ENCODE measurements around the gene PKD1L1. TPM values are rescaled to one million over a fixed set of nuclear protein-coding genes. Genes with fewer than 3 reads are reported as not detected.
"Not testable (repeated sequence)": the region's sequence is repeated elsewhere in the genome, so short reads cannot be mapped to it uniquely, and the experiment has no call there.

The PKD1L1 gene
- total RNA-seq, 4 donors from 2014 or later = 0.06 to 0.19 (median 0.13) TPM; not detected in 1

DNA sequence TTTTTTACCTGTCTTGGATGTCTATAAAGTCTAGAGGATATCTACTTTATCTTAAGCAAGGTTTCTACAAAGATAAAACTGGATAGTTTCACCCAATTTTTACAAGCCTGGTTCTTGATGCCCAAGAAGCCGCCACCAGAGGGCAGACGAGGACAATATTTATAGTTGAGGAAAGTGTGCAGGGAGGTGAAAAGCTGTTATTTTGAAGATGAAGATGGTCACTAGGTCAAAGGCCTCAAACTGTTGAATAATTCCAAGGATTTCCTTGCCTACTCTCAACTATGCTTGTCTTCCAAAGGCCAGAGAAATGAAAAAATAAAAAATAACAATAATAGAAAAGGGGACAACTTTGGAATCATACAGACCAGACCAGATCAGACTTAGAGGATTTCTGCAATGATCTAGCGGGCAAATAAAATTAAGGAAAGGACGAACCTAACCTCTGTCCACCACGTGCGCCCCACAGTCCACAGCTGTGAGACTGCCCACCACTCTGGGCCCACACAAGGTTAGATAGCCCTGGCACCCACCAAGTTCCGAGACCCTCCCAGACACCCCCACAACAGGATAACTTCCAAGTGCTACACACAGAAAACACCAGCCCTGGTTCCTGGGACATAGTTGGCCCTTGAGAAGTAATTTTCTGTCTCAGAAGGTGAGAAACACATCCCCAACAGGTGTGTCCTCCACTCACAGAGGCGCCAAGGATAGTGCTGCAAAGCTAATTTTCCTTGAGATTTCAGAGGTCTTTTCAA is 2.8 kb downstream of the PKD1L1 start:
- TF ChIP-seq POLR2A (IDR thresholded peaks at IDR 0.05) = no peak
- TF ChIP-seq, protein P1, sequence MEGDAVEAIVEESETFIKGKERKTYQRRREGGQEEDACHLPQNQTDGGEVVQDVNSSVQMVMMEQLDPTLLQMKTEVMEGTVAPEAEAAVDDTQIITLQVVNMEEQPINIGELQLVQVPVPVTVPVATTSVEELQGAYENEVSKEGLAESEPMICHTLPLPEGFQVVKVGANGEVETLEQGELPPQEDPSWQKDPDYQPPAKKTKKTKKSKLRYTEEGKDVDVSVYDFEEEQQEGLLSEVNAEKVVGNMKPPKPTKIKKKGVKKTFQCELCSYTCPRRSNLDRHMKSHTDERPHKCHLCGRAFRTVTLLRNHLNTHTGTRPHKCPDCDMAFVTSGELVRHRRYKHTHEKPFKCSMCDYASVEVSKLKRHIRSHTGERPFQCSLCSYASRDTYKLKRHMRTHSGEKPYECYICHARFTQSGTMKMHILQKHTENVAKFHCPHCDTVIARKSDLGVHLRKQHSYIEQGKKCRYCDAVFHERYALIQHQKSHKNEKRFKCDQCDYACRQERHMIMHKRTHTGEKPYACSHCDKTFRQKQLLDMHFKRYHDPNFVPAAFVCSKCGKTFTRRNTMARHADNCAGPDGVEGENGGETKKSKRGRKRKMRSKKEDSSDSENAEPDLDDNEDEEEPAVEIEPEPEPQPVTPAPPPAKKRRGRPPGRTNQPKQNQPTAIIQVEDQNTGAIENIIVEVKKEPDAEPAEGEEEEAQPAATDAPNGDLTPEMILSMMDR (IDR thresholded peaks at IDR 0.05) = peak; percentile 54 to 83 (median 76)
- Histone ChIP-seq H3K4me3 (no peak overlapping the region), H3K27ac (no peak overlapping the region), H3K4me1 (peaks cover 0 to 26% (median 9%) of the 10 kb centered on the region in 3 donors), H3K36me3 (no peaks in the 10 kb centered on the region), H3K27me3 (no peaks in the 10 kb centered on the region), H3K9me3 (no peaks in the 10 kb centered on the region)
- WGBS, 2 donors = 28 to 39% methylated on average over 8 of the region's 8 CpGs
- no peak for DNase-seq
- intact Hi-C loops (cut with DNase I) = loop anchor here (5.0 kb wide), 1 partner anchor 167 kb away; no protein-coding TSS in a partner anchor

DNA sequence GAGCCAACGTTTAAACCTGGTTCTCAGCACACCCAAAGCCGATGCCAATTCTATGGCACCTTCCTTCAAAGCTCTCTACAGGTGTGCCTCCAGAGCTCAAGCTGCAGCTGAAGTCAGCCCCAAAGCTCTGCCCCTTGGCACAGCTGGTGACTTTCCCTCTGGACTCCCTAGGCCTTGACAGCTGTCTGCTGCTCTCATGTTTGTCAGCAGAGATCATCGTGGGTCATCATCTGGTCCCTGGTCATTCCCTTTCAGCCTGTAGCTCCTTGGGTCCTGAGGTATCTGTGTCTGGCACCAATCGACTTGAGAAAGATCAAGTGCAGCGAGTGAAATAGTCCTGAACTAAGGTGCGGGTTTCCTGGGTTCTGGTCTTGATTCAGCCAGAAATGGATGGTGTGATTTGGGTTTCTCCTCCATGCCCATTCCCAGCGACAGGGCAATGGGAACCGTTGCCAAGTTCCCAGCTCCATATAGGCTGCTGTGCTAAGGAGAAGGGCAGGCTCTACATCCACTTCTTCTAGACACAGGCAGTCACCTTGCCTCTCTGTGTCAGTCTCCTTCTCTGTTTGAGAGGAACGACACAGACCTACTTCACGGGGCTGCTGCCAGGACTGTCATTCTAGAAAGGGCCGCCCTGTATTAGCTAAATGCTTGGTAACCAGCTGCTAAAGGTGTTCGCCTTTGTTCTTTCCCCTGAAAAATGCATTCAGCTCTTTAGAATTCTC is 3.6 kb downstream of the PKD1L1 start:
- intact Hi-C loops (cut with DNase I) = loop anchor here (5.0 kb wide), 1 partner anchor 168 kb away; no protein-coding TSS in a partner anchor
- WGBS, 2 donors = 62 to 81% methylated on average over 7 to 11 of the region's 12 CpGs
- H3K27ac ChIP-seq = no peak overlapping the region

DNA sequence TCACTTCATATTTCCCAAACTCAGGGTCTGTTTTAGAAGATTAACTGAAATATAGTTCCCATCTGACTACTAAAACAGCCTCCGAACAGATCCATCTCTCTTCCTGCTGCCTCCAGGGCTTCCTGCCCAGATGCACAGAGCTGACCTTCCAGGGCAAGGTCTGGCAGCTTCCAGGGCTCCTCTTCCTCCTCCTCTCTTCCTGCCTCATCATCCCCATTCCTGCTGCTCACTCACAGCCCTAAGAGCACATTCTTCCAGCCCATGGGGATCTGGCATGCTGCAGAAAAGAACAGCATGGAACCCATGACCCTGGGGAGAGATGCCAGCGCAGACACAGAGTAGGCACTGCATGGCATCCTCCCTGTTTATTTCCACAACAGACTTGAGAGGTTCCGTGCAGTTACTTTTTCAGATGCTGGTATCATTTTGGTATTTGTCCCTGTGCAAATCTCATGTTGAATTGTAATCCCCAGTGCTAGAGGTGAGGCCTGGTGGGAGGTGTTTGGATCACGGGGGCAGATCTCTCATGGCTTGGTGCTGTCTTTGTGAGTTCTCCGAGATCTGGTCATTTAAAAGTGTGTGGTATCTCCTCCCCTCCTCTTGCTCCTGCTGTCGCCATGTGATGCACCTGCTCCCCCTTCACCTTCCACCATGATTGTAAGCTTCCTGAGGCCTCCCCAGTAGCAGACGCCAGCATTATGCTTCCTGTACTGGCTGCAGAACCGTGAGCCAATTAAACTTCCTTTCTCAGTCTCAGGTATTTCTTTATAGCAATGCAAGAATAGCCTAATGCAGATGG is 4.4 kb downstream of the PKD1L1 start:
- whole genome bisulfite sequencing, 2 donors = 84 to 86% methylated on average over 8 of the region's 8 CpGs
- peaks cover 0 to 19% (median 9%) of the 10 kb centered on the region in 3 donors for H3K4me1 ChIP-seq
- H3K27ac ChIP-seq = no peak overlapping the region
- no peak overlapping the region for H3K4me3 ChIP-seq
- DNase-seq = no peak
- H3K27me3 ChIP-seq = no peaks in the 10 kb centered on the region
- no peaks in the 10 kb centered on the region for H3K36me3 ChIP-seq
- intact Hi-C loops (cut with DNase I) = no loop called here
- H3K9me3 ChIP-seq = no peaks in the 10 kb centered on the region
- TF ChIP-seq, protein P1 (IDR thresholded peaks at IDR 0.05) = no peak

More for the DNA sequence above, 3.6 kb downstream of the PKD1L1 start:
- no peak for TF ChIP-seq POLR2A (IDR thresholded peaks at IDR 0.05)
- TF ChIP-seq, protein P1 (IDR thresholded peaks at IDR 0.05) = no peak
- H3K4me1 ChIP-seq = peaks cover 0 to 19% (median 9%) of the 10 kb centered on the region in 3 donors
- H3K4me3 ChIP-seq = no peak overlapping the region
- H3K9me3 ChIP-seq = no peaks in the 10 kb centered on the region
- DNase-seq = no peak
- H3K27me3 ChIP-seq = no peaks in the 10 kb centered on the region
- no peaks in the 10 kb centered on the region for H3K36me3 ChIP-seq

DNA sequence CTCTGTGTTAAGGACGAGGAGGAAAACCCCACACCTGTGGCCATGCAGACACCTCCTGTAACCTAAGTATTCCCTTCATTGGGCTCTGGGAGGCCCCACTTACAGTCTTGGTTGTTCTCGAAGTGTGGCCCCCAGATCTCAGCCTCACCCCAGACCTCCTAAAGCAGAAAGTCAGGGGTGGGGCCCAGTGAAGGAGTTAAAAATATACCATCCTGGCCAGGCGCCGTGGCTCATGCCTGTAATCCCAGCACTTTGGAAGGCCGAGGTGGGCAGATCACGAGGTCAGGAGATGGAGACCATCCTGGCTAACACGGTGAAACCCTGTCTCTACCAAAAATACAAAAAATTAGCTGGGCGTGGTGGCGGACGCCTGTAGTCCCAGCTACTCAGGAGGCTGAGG is 5.6 kb downstream of the PKD1L1 start:
- WGBS, 2 donors = 71 to 95% methylated on average over 3 to 9 of the region's 10 CpGs
- H3K36me3 ChIP-seq; DNase-seq; H3K27me3 ChIP-seq; H3K9me3 ChIP-seq; H3K4me3 ChIP-seq; intact Hi-C loops (cut with DNase I): not testable (repeated sequence)
- Histone ChIP-seq H3K27ac (peak overlapping the region in 1 of 4 donors; percentile 78), H3K4me1 (peaks cover 0 to 17% (median 9%) of the 10 kb centered on the region in 3 donors)

DNA sequence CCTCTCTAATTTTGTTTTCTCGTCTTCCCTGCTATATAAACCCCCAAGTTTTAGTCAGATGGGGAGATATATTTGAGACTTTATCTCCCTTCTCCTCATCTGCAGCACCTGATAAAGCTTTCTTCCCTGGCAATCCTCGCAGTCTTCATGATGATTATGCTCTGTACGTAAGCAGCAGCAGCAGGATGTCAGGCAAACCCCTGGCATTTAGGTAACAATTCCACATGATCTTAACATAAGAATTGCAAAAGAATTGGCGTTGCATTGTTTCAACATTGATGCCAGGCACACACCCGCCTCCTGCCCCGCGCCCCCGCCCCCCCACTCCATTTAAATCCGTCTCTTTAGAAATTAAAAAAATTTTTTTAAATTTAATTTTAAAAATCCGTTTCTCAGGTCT is 6.1 kb downstream of the PKD1L1 start:
- intact Hi-C loops (cut with DNase I) = no loop called here
- peak overlapping the region in 2 of 4 donors; percentile 54 to 78 for H3K27ac ChIP-seq
- peaks cover 0 to 12% (median 9%) of the 10 kb centered on the region in 3 donors for H3K4me1 ChIP-seq
- H3K36me3 ChIP-seq = no peaks in the 10 kb centered on the region
- H3K27me3 ChIP-seq = no peaks in the 10 kb centered on the region
- no peaks in the 10 kb centered on the region for H3K9me3 ChIP-seq
- no peak for TF ChIP-seq POLR2A (IDR thresholded peaks at IDR 0.05)
- TF ChIP-seq, protein P1 (IDR thresholded peaks at IDR 0.05) = no peak
- 74% methylated on average over 10 of the region's 10 CpGs for WGBS, 2 donors
- H3K4me3 ChIP-seq = no peak overlapping the region
- DNase-seq = no peak
